Neuronal stem cell (in vitro differentiated cells): ENCODE data around the gene ATP9B.

Experiments
- DNase-seq: peaks from one replicate; pipeline ENCODE4 v3.0.0-alpha.2; 2013; ENCODE audit warnings: low spot score
- H2AFZ ChIP-seq: one replicate; pipeline ENCODE4 v1.6.1; 2013; ENCODE audit warnings: mild to moderate bottlenecking, low read length, inconsistent platforms
- H2AK5ac ChIP-seq: 2 replicates; pipeline ENCODE4 v1.6.1; 2013; ENCODE audit warnings: low read depth, mild to moderate bottlenecking, inconsistent platforms, low read length, moderate library complexity, mixed read lengths
- H2BK120ac ChIP-seq: 2 replicates; pipeline ENCODE4 v1.6.1; 2013; ENCODE audit warnings: low read depth, mild to moderate bottlenecking, inconsistent platforms, low read length, moderate library complexity, mixed read lengths
- H2BK12ac ChIP-seq: one replicate; pipeline ENCODE4 v1.6.1; 2013; ENCODE audit warnings: low read length, inconsistent platforms
- H2BK15ac ChIP-seq: 2 replicates; pipeline ENCODE4 v1.6.1; 2013; ENCODE audit warnings: mild to moderate bottlenecking, low read length, inconsistent platforms, mixed read lengths
- H2BK5ac ChIP-seq: one replicate; pipeline ENCODE4 v1.6.1; 2013; ENCODE audit warnings: inconsistent platforms, mild to moderate bottlenecking, low read length, moderate library complexity
- H3K14ac ChIP-seq: one replicate; pipeline ENCODE4 v1.6.1; 2013; ENCODE audit warnings: low read length, inconsistent platforms
- H3K18ac ChIP-seq: 2 replicates; pipeline ENCODE4 v1.6.1; 2013; ENCODE audit warnings: low read length, inconsistent platforms
- H3K23ac ChIP-seq: 2 replicates; pipeline ENCODE4 v1.6.1; 2013; ENCODE audit warnings: low read depth, mild to moderate bottlenecking, mixed read lengths, low read length, inconsistent platforms; ENCODE audit not compliant: poor library complexity
- H3K27ac ChIP-seq: replicated peaks from 3 replicates; pipeline ENCODE4 v1.5.1; 2013; ENCODE audit warnings: low read length, inconsistent platforms
- H3K27me3 ChIP-seq, 3 experiments: 2 replicates each; pipeline ENCODE4 v1.6.1; 2013; ENCODE audit warnings: low read length in 3 of 3, mild to moderate bottlenecking in 2 of 3, inconsistent platforms in 1 of 3, low read depth in 1 of 3, mixed read lengths in 1 of 3, moderate library complexity in 1 of 3; ENCODE audit not compliant: control insufficient read depth in 3 of 3, insufficient read depth in 3 of 3
- H3K36me3 ChIP-seq, 2 donors: replicated peaks in 1 of 2; 2 replicates each; pipeline ENCODE4 v1.6.1; 2013; ENCODE audit warnings: low read length in 2 of 2; ENCODE audit not compliant: control insufficient read depth in 2 of 2, insufficient read depth in 2 of 2
- H3K4ac ChIP-seq: 2 replicates; pipeline ENCODE4 v1.6.1; 2013; ENCODE audit warnings: inconsistent platforms, mild to moderate bottlenecking, low read length, moderate library complexity
- H3K4me1 ChIP-seq, 2 donors: 1 replicate in 1 of 2; 2 replicates in 1 of 2; pipeline ENCODE4 v1.6.1; 2013; ENCODE audit warnings: low read length in 2 of 2, low read depth in 1 of 2; ENCODE audit not compliant: control insufficient read depth in 2 of 2, insufficient read depth in 1 of 2
- H3K4me2 ChIP-seq: one replicate; pipeline ENCODE4 v1.6.1; 2013; ENCODE audit warnings: mild to moderate bottlenecking, low read length, inconsistent platforms; ENCODE audit not compliant: insufficient read depth, poor library complexity, severe bottlenecking
- H3K4me3 ChIP-seq, 2 donors: 2 replicates each; pipeline ENCODE4 v1.5.1; 2013; ENCODE audit warnings: low read length in 2 of 2, mild to moderate bottlenecking in 2 of 2, inconsistent platforms in 1 of 2, moderate library complexity in 1 of 2
- H3K79me1 ChIP-seq: one replicate; pipeline ENCODE4 v1.6.1; 2013; ENCODE audit warnings: low read depth, mild to moderate bottlenecking, inconsistent platforms, low read length, moderate library complexity
- H3K9ac ChIP-seq: one replicate; pipeline ENCODE4 v1.6.1; 2013; ENCODE audit warnings: mild to moderate bottlenecking, low read depth, low read length, inconsistent platforms; ENCODE audit not compliant: poor library complexity
- H3K9me3 ChIP-seq, 2 donors: replicated peaks in 1 of 2; 2 replicates each; pipeline versions ENCODE3 to v1.6.1; 2013; ENCODE audit warnings: low read length in 2 of 2, mild to moderate bottlenecking in 2 of 2, inconsistent platforms in 1 of 2, low read depth in 1 of 2, mixed read lengths in 1 of 2, moderate library complexity in 1 of 2; ENCODE audit not compliant: control insufficient read depth in 2 of 2, insufficient read depth in 1 of 2
- H4K8ac ChIP-seq: one replicate; pipeline ENCODE4 v1.6.1; 2013; ENCODE audit warnings: low read depth, mild to moderate bottlenecking, inconsistent platforms, low read length, moderate library complexity
- H4K91ac ChIP-seq: one replicate; pipeline ENCODE4 v1.6.1; 2013; ENCODE audit warnings: low read length, low read depth, mild to moderate bottlenecking, inconsistent platforms; ENCODE audit not compliant: poor library complexity
- WGBS, 2 donors: extraction: QIAGEN DNeasy Blood & Tissue Kit; methylation state at CpG; one replicate each; pipeline ENCODE4 v1.1.7; 2013; ENCODE audit warnings: missing lambda C conversion rate in 2 of 2, mixed read lengths in 1 of 2; ENCODE audit not compliant: insufficient read length in 2 of 2, insufficient replicate concordance in 1 of 2; ENCODE audit errors: extremely low coverage in 2 of 2; 5-methylcytosine and 5-hydroxymethylcytosine counted together

ATP9B gene

DNA sequence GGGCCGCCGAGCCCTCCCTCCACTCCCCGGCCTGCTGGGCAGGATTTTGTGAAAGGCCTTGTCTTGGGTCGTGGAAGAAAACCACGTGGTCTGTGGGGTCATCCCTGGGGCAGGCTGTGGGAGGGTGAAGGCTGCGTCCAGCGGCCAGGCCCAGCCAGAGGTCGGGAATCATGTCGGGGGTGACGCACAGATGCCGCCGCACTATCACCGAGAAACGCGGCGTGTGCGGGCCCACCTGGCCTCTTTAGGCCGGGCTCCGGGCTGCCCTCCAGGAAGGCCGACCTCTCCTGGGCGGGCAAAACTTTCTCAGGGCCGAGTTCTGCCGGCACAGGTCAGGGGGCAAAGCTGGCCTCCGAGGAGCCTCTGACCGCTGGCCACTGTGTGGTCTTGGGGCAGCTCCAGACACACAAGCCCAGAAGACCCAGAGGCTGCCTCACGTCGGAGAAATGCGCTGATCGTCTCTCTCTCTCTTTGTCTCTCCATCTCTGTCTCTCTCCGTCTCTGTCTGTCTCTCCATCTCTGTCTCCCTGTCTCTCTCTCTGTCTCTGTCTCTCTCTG lies 354.9 kb downstream of the ATP9B start:
- Histone ChIP-seq H3K4me3 (no peak overlapping the region), H3K27ac (no peak overlapping the region), H2AK5ac (peak overlapping the region; percentile 95), H3K27me3 (no peaks in the 10 kb centered on the region), H2BK120ac (no peak overlapping the region), H3K36me3 (no peaks in the 10 kb centered on the region), H3K18ac (peak overlapping the region; percentile 85), H3K4ac (no peak overlapping the region), H2BK12ac (no peak overlapping the region), H4K91ac (no peak overlapping the region), H3K9me3 (no peaks in the 10 kb centered on the region), H2BK15ac (peak overlapping the region; percentile 75), H3K4me2 (no peak overlapping the region), H2AFZ (no peak overlapping the region), H3K23ac (no peak overlapping the region), H4K8ac (no peak overlapping the region), H3K14ac (no peak overlapping the region), H3K79me1 (peaks cover 5% of the 10 kb centered on the region), H2BK5ac (peak overlapping the region; percentile 82), H3K9ac (no peak overlapping the region), H3K4me1 (peaks cover 0 to 7% of the 10 kb centered on the region in 2 donors)
- no CpG with 5 or more reads among the region's 30 CpGs for WGBS, 2 donors
- no peak for DNase-seq

- no peak overlapping the region for H2BK12ac ChIP-seq
- no peak overlapping the region for H4K91ac ChIP-seq
- no peak overlapping the region for H3K4ac ChIP-seq
- no peak overlapping the region for H3K9ac ChIP-seq
- DNase-seq: no peak
- H2BK120ac ChIP-seq: no peak overlapping the region
- H3K18ac ChIP-seq: peak overlapping the region; percentile 20
- no peak overlapping the region for H2BK5ac ChIP-seq
- no peak overlapping the region for H3K4me2 ChIP-seq
- peak overlapping the region; percentile 30 for H3K27ac ChIP-seq
- no peak overlapping the region for H4K8ac ChIP-seq
- no peaks in the 10 kb centered on the region for H3K9me3 ChIP-seq
- no peak overlapping the region for H3K23ac ChIP-seq
- H3K4me3 ChIP-seq: no peak overlapping the region
- H3K36me3 ChIP-seq: no peaks in the 10 kb centered on the region
- H3K79me1 ChIP-seq: peaks cover 5% of the 10 kb centered on the region
- peaks cover 0 to 7% of the 10 kb centered on the region in 2 donors for H3K4me1 ChIP-seq
- WGBS, 2 donors: no CpG with 5 or more reads among the region's 19 CpGs
- H2AFZ ChIP-seq: peak overlapping the region; percentile 23
- H3K14ac ChIP-seq: no peak overlapping the region
- H2BK15ac ChIP-seq: peak overlapping the region; percentile 3
- H3K27me3 ChIP-seq: no peaks in the 10 kb centered on the region
- H2AK5ac ChIP-seq: no peak overlapping the region
Measured at GRCh38 chr18:79424880-79425568, 355.8 kb downstream of the ATP9B start.

DNA sequence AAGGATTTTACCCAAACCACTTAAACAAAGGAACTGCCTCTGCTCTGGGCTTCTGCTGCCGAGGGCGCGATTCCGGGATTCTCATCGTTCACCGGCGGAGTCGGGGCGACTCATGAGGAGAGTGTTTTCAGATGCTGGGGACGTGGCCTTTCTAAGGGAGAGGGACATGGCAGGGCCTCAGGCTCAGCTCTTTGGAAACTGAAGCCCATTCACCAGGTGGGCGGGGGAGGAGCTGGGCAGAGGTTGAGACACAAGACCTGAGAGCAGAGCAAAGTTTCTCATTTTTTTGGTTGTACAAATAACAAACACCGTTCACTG lies 356.3 kb downstream of the ATP9B start:
- no CpG with 5 or more reads among the region's 12 CpGs for WGBS, 2 donors
- H3K36me3 ChIP-seq: no peaks in the 10 kb centered on the region
- H3K79me1 ChIP-seq: peaks cover 5% of the 10 kb centered on the region
- H4K91ac ChIP-seq: no peak overlapping the region
- no peak for DNase-seq
- peak overlapping the region; percentile 67 for H3K18ac ChIP-seq
- no peak overlapping the region for H3K4me2 ChIP-seq
- H2BK12ac ChIP-seq: no peak overlapping the region
- peak overlapping the region; percentile 23 for H2AFZ ChIP-seq
- peaks cover 0 to 7% of the 10 kb centered on the region in 2 donors for H3K4me1 ChIP-seq
- H2BK15ac ChIP-seq: peak overlapping the region; percentile 3
- no peak overlapping the region for H2BK120ac ChIP-seq
- H3K4me3 ChIP-seq: no peak overlapping the region
- no peak overlapping the region for H2AK5ac ChIP-seq
- H3K27me3 ChIP-seq: no peaks in the 10 kb centered on the region
- no peaks in the 10 kb centered on the region for H3K9me3 ChIP-seq
- no peak overlapping the region for H3K9ac ChIP-seq
- H4K8ac ChIP-seq: no peak overlapping the region
- no peak overlapping the region for H2BK5ac ChIP-seq
- H3K23ac ChIP-seq: no peak overlapping the region
- H3K4ac ChIP-seq: no peak overlapping the region
- H3K14ac ChIP-seq: no peak overlapping the region
- peak overlapping the region; percentile 30 for H3K27ac ChIP-seq

- peak overlapping the region; percentile 95 for H2AK5ac ChIP-seq
- H4K91ac ChIP-seq: peak overlapping the region; percentile 53
- peak overlapping the region; percentile 61 for H2BK120ac ChIP-seq
- no peak overlapping the region for H3K14ac ChIP-seq
- no peak for DNase-seq
- no peaks in the 10 kb centered on the region for H3K9me3 ChIP-seq
- H2BK15ac ChIP-seq: peak overlapping the region; percentile 92
- WGBS, 2 donors: no CpG with 5 or more reads among the region's 37 CpGs
- peak overlapping the region; percentile 70 for H3K9ac ChIP-seq
- peak overlapping the region; percentile 90 for H2BK12ac ChIP-seq
- no peak overlapping the region for H3K4me3 ChIP-seq
- no peaks in the 10 kb centered on the region for H3K36me3 ChIP-seq
- H2AFZ ChIP-seq: no peak overlapping the region
- peaks cover 5% of the 10 kb centered on the region for H3K79me1 ChIP-seq
- peak overlapping the region; percentile 87 for H3K18ac ChIP-seq
- peak overlapping the region; percentile 85 for H3K23ac ChIP-seq
- peaks cover 0 to 7% of the 10 kb centered on the region in 2 donors for H3K4me1 ChIP-seq
- no peaks in the 10 kb centered on the region for H3K27me3 ChIP-seq
- peak overlapping the region; percentile 93 for H3K4ac ChIP-seq
- H4K8ac ChIP-seq: peak overlapping the region; percentile 43
- peak overlapping the region; percentile 82 for H2BK5ac ChIP-seq
- no peak overlapping the region for H3K27ac ChIP-seq
- H3K4me2 ChIP-seq: no peak overlapping the region
Measured at GRCh38 chr18:79426376-79427300, 357.4 kb downstream of the ATP9B start.
